Measurements from ENCODE around the gene PGAP3.
"Not testable (repeated sequence)": the region's sequence is repeated elsewhere in the genome, so short reads cannot be mapped to it uniquely, and the experiment has no call there.

The PGAP3 gene

DNA sequence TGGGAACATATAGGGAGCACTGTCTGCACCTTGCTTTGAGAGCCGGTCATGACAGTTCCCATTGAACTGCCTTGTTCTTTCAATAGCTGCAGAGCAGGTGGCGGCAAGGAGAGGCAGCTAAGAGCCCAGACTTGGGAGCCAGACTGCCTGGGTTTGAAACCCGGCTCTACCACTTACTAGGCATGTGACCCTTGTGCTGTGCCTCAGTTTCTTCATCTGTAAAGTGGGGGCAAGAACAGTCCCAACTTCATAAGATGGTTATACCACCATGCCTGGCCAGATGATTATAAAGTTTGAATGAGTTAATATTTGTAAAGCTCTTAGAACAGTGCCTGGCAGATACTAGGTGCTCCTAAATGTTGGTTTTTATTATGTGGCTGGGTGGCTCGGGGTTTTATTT, 26.4 kb upstream of the PGAP3 start:
- no peak for DNase-seq (ENCODE audit: low read depth in 2 of 2)
- H3K4me3 ChIP-seq (replicated peaks in 1 of 2; ENCODE audit: low read depth in 2 of 2, low read length in 2 of 2), result no peak overlapping the region
- no peak for TF ChIP-seq CTCF (IDR thresholded peaks at IDR 0.05; ENCODE audit: low read depth, low read length)

DNA sequence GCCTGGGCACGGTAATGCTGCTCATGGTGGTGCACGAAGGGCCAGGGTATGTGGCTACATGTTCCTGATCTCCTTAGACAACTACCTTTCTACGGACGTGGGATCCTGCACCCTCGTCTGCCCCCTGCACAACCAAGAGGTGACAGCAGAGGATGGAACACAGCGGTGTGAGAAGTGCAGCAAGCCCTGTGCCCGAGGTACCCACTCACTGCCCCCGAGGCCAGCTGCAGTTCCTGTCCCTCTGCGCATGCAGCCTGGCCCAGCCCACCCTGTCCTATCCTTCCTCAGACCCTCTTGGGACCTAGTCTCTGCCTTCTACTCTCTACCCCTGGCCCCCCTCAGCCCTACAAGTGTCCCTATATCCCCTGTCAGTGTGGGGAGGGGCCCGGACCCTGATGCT, 24.0 kb upstream of the PGAP3 start:
- DNase-seq (ENCODE audit: low read depth in 2 of 2), result no peak
- H3K4me3 ChIP-seq (replicated peaks in 1 of 2; ENCODE audit: low read depth in 2 of 2, low read length in 2 of 2), result no peak overlapping the region
- TF ChIP-seq CTCF (IDR thresholded peaks at IDR 0.05; ENCODE audit: low read depth, low read length), result no peak

DNA sequence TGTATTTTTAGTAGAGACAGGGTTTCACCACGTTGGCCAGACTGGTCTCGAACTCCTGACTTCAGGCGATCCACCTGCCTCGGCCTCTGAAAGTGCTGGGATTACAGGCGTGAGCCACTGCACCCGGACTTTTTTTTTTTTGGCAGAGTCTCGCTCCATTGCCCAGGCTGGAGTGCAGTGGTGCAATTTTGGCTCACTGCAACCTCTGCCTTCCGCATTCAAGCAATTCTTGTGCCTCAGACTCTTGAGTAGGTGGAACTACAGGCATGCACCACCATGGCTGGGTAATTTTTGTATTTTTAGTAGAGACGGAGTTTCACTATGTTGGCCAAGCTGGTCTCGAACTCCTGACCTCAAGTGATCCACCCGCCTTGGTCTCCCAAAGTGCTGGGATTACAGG, 23.2 kb upstream of the PGAP3 start:
- not testable (repeated sequence) for DNase-seq (ENCODE audit: low read depth in 2 of 2); H3K4me3 ChIP-seq (replicated peaks in 1 of 2; ENCODE audit: low read depth in 2 of 2, low read length in 2 of 2)

DNA sequence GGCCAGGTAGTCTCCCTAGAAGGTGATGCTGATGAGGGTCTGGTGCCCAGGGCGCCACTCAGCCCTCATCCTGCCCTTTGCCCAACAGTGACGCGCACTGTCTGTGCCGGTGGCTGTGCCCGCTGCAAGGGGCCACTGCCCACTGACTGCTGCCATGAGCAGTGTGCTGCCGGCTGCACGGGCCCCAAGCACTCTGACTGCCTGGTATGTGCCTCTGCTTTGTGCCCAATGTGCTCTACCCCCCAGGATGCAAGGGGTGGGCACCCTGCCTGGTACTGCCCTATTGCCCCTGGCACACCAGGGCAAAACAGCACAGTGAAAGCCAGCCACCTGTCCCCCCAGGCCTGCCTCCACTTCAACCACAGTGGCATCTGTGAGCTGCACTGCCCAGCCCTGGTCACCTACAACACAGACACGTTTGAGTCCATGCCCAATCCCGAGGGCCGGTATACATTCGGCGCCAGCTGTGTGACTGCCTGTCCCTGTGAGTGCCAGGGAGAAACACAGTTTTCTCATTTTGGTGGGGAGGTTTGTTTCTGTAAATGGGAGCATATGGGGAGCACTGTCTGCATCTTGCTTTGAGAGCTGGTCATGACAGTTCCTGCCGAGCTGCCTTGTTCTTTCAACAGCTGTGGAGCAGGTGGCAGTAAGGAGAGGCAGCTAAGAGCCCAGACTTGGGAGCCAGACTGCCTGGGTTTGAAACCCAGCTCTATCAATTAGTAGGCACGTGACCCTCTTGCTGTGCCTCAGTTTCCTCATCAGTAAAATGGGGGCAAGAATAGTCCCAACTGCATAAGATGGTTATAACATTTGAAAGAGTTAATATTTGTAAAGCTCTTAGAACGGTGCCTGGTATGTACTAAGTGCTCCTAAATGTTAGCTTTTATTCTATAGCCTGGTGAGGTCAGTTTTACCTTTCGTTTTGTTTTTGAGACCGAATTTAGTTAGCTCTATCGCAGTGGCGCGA, 22.4 kb upstream of the PGAP3 start:
- TF ChIP-seq CTCF (IDR thresholded peaks at IDR 0.05; ENCODE audit: low read depth, low read length), result no peak
- no peak overlapping the region for H3K4me3 ChIP-seq (replicated peaks in 1 of 2; ENCODE audit: low read depth in 2 of 2, low read length in 2 of 2)
- no peak for DNase-seq (ENCODE audit: low read depth in 2 of 2)

DNA sequence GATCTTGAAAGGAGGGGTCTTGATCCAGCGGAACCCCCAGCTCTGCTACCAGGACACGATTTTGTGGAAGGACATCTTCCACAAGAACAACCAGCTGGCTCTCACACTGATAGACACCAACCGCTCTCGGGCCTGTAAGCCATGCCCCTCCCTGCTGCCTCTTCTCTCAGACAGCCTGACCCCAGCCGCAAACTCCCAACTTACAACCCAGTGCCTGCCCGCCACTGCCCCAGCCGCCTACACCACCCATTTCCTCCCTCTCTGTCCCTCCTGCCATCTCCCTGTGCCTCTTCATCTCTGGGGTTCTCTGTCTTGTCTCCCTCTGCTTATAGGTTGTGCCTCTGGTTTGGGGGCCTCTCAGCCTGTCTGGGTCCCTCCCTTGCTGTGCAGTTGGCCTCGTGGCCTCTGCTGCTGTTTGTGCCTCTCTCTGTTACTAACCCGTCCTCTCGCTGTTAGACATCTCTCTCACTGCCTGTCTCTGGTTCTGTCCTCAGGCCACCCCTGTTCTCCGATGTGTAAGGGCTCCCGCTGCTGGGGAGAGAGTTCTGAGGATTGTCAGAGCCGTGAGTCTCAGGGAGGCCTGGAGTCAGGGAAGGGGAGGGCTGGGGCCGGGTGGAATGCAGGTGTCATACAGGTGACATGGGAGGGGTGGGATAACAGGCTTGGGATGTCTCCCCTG, 21.6 kb upstream of the PGAP3 start:
- DNase-seq (ENCODE audit: low read depth in 2 of 2), result no peak
- H3K4me3 ChIP-seq (replicated peaks in 1 of 2; ENCODE audit: low read depth in 2 of 2, low read length in 2 of 2), result no peak overlapping the region
- no peak for TF ChIP-seq CTCF (IDR thresholded peaks at IDR 0.05; ENCODE audit: low read depth, low read length)

GRCh38 chr17:39706921-39707337, 19.1 kb upstream of the PGAP3 start:
- H3K4me3 ChIP-seq (replicated peaks in 1 of 2; ENCODE audit: low read depth in 2 of 2, low read length in 2 of 2), result no peak overlapping the region
- no peak for DNase-seq (ENCODE audit: low read depth in 2 of 2)

More at GRCh38 chr17:39706921-39707337, 19.1 kb upstream of the PGAP3 start:
- TF ChIP-seq CTCF (IDR thresholded peaks at IDR 0.05; ENCODE audit: low read depth, low read length), result no peak
